Cortex of kidney (tissue), 1 donor: ENCODE measurements around the gene HAGH.

Experiments used
- DNase-seq: peaks from one replicate; lab custom pipeline; 2025; lab: John Stamatoyannopoulos, UW

The HAGH gene

GRCh38 chr16:1762196-1762878, 64.3 kb downstream of the HAGH start:
- DNase-seq: no peak

GRCh38 chr16:1761751-1762150, 64.9 kb downstream of the HAGH start:
- DNase-seq: no peak

DNA sequence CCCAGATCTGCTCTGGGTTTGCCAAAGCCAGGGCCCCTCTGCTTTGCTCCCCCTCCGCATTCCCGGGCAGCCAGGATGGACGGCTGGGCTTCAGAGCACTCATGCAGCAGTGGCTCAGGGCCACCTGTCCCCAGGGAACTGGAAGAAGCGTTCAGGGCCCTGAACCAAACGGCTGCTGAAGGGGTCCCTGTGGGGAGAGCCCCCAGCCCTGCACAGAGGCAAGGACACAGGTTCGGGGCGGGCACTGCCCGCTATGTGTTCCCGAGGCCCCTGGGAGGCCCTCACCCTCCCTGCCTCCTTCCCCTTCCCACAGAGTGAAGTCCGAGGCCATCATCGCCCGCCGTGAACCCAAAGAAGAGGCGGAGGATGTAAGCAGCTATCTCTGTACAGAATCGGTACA, 65.7 kb downstream of the HAGH start:
- no peak for DNase-seq

GRCh38 chr16:1759511-1759910, 67.1 kb downstream of the HAGH start:
- no peak for DNase-seq

GRCh38 chr16:1758923-1759322, 67.7 kb downstream of the HAGH start:
- DNase-seq: no peak

DNA sequence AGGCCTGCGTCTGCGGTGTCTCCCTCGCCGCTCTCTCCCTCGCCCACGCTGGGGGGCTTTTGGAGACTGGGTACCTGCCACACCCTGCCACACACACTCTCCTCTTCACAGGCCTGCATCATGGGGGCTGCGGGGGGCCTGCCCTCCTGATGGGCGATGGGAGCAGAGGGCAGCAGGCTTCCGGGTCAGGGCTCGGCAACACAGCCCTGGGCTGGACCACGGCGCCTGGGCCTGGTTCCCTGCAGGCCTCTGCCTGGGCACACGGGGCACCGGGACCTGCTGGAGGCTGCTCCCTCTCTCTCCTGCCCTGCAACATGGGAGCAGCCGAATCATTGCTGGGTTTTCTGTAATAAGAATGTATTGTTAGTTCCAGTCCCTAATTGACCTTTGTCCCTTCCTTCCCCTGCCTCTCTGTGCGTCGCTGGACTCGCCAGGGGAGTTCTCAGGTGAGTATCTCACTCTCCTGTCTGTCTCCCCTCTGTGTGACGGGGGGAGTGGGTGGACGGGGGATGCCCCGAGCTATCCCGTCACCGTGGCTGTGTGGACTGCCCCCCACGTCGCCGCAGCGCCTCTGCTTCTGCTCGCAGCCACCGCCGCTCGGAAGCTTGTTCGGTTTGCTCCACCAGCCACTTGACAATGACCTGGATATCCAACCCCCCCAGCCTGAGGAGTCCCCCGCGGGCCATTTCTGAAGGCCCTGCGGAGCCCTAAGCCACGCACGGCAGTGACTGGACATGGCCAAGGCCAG, 68.7 kb downstream of the HAGH start:
- no peak for DNase-seq
